Endothelial cell of umbilical vein (primary cell): ENCODE data around the gene CCDC88B. TPM values are rescaled to one million over a fixed set of nuclear protein-coding genes. Genes with fewer than 3 reads are reported as not detected.

Experiments used
- BruUV-seq: library from RNA; stranded (reverse); fragments of 400-500 nt; replicated peaks from 2 replicates; lab custom pipeline; 2021; lab: Mats Ljungman, UMichigan
- CTCF ChIA-PET: fragments of 300-600, 350-600 bp; sonication (Branson Sonifier 250); formaldehyde crosslinking; loops from one replicate; lab custom pipeline; 2021; ENCODE audit warnings: antibody characterized with exemption, inconsistent platforms; lab: Charles Lee
- POLR2A ChIA-PET: fragments of 300-600, 350-600 bp; sonication (Branson Sonifier 250); formaldehyde crosslinking; loops from one replicate; lab custom pipeline; 2021; ENCODE audit warnings: antibody characterized with exemption, inconsistent platforms; lab: Charles Lee
- DNase-seq: peaks from one replicate; pipeline ENCODE4 v3.0.0-alpha.2; 2011; ENCODE audit warnings: low read depth, low spot score
- FAIRE-seq: peaks from 2 replicates; lab custom pipeline; 2011; peaks lifted over from hg19 to GRCh38; lab: Jason Lieb, UNC
- H2AFZ ChIP-seq: 2 replicates; pipeline ENCODE4 v1.6.0; 2012; ENCODE audit warnings: low read depth, low read length, control low read depth, inconsistent platforms
- H3K27ac ChIP-seq: 2 replicates; pipeline ENCODE4 v1.5.1; 2011; ENCODE audit warnings: low read depth, mild to moderate bottlenecking, control low read depth, low read length, moderate library complexity; ENCODE audit not compliant: insufficient read depth
- H3K27me3 ChIP-seq, 2 experiments: 2 replicates each; pipeline versions ENCODE4 v1.6.0 to v1.6.1; 2011; ENCODE audit warnings: low read length in 2 of 2, mixed read lengths in 1 of 2; ENCODE audit not compliant: control insufficient read depth in 2 of 2, insufficient read depth in 2 of 2
- H3K36me3 ChIP-seq, 2 experiments: 2 replicates in 1 of 2; 3 replicates in 1 of 2; pipeline ENCODE4 v1.5.1; 2011; ENCODE audit warnings: low read length in 2 of 2, mild to moderate bottlenecking in 1 of 2, moderate library complexity in 1 of 2; ENCODE audit not compliant: control insufficient read depth in 2 of 2, insufficient read depth in 2 of 2; ENCODE audit errors: extremely low read depth in 1 of 2
- H3K4me1 ChIP-seq: 3 replicates; pipeline ENCODE4 v1.5.1; 2011; ENCODE audit warnings: mild to moderate bottlenecking, low read length; ENCODE audit not compliant: control insufficient read depth, insufficient read depth; ENCODE audit errors: extremely low read depth
- H3K4me2 ChIP-seq: 2 replicates; pipeline ENCODE4 v1.6.1; 2011; ENCODE audit warnings: low read length, control low read depth, mixed read lengths; ENCODE audit not compliant: insufficient read depth
- H3K4me3 ChIP-seq, 3 experiments: fragments of 200-600 bp in 1 of 3; sonication (generic), shearing (Covaris generic) in 1 of 3; replicated peaks in 1 of 3; 2 replicates each; pipeline ENCODE4 v1.5.1; 2011 to 2016; ENCODE audit warnings: control low read depth in 3 of 3, low read length in 3 of 3, mild to moderate bottlenecking in 2 of 3, inconsistent platforms in 1 of 3, low read depth in 1 of 3, moderate library complexity in 1 of 3; ENCODE audit not compliant: insufficient read depth in 1 of 3
- H3K79me2 ChIP-seq: 2 replicates; pipeline ENCODE4 v1.6.0; 2012; ENCODE audit warnings: low read length, inconsistent platforms; ENCODE audit not compliant: control insufficient read depth, insufficient read depth
- H3K9ac ChIP-seq: replicated peaks from 2 replicates; pipeline ENCODE3; 2011; ENCODE audit warnings: low read length, control low read depth; ENCODE audit not compliant: insufficient read depth; ENCODE audit errors: extremely low read depth
- H3K9me1 ChIP-seq: replicated peaks from 3 replicates; pipeline ENCODE4 v1.6.0; 2011; ENCODE audit warnings: mild to moderate bottlenecking, low read length; ENCODE audit not compliant: control insufficient read depth, insufficient read depth; ENCODE audit errors: extremely low read depth
- H3K9me3 ChIP-seq: replicated peaks from 2 replicates; pipeline ENCODE4 v1.5.1; 2012; ENCODE audit warnings: low read length, inconsistent platforms; ENCODE audit not compliant: control insufficient read depth, insufficient read depth
- H4K20me1 ChIP-seq: replicated peaks from 2 replicates; pipeline ENCODE3; 2011; ENCODE audit warnings: mild to moderate bottlenecking, low read length; ENCODE audit not compliant: control insufficient read depth, insufficient read depth; ENCODE audit errors: extremely low read depth
- CTCF ChIP-seq, 2 donors: IDR thresholded peaks; 1 replicate in 1 of 2; 2 replicates in 1 of 2; pipeline ENCODE4 v1.5.1; 2011; ENCODE audit warnings: low read length in 2 of 2, mild to moderate bottlenecking in 2 of 2, moderate library complexity in 2 of 2, control low read depth in 1 of 2, inconsistent platforms in 1 of 2, low read depth in 1 of 2; ENCODE audit not compliant: insufficient read depth in 1 of 2; ENCODE audit errors: extremely low read depth in 1 of 2
- EZH2 ChIP-seq: IDR thresholded peaks from 2 replicates; pipeline ENCODE4 v1.6.1; 2012; ENCODE audit warnings: borderline replicate concordance, low read depth, mild to moderate bottlenecking, moderate library complexity, low read length, inconsistent platforms; ENCODE audit not compliant: severe bottlenecking
- FOS ChIP-seq: IDR thresholded peaks from 2 replicates; pipeline ENCODE4 v1.6.1; 2011; ENCODE audit warnings: mild to moderate bottlenecking, low read length, moderate library complexity, borderline replicate concordance; ENCODE audit not compliant: insufficient read depth
- GATA2 ChIP-seq: IDR thresholded peaks from 2 replicates; pipeline ENCODE4 v1.7.0; 2011; ENCODE audit warnings: low read depth, mild to moderate bottlenecking, moderate library complexity, mixed read lengths, low read length; ENCODE audit not compliant: insufficient read length, insufficient read depth
- JUN ChIP-seq: IDR thresholded peaks from 2 replicates; pipeline ENCODE4 v1.6.1; 2011; ENCODE audit warnings: borderline replicate concordance, low read depth; ENCODE audit not compliant: insufficient read length, insufficient read depth
- MAX ChIP-seq: IDR thresholded peaks from 2 replicates; pipeline ENCODE4 v1.6.1; 2011; ENCODE audit not compliant: insufficient read depth, insufficient read length
- MYC ChIP-seq: IDR thresholded peaks from one replicate; pipeline ENCODE4 v1.6.1; 2011; ENCODE audit warnings: mild to moderate bottlenecking, low read depth, low read length
- POLR2A ChIP-seq: IDR thresholded peaks from 2 replicates; pipeline ENCODE4 v1.6.1; 2012; ENCODE audit warnings: low read depth, mild to moderate bottlenecking, control low read depth, low read length
- POLR2AphosphoS5 ChIP-seq: IDR thresholded peaks from 2 replicates; pipeline ENCODE4 v1.6.1; 2012; ENCODE audit warnings: low read depth, mild to moderate bottlenecking, control low read depth, low read length, moderate library complexity; ENCODE audit not compliant: insufficient read depth
- dilution Hi-C: fragments of 300-500 bp; cut with MboI; formaldehyde crosslinking; loops from one replicate; pipeline ENCODE4 v1.15.0; 2019; ENCODE audit warnings: low sequenced_read_pairs; ENCODE audit not compliant: extremely low pct_ligation_motif_present
- intact Hi-C: fragments of 100-400 bp; cut with micrococcal nuclease; formaldehyde crosslinking; loops from one replicate; pipeline ENCODE4 v1.10.0; 2022
- polyA plus RNA-seq, 4 experiments: library from polyadenylated mRNA; depleted of rRNA in 3 of 4; stranded (reverse) in 3 of 4; unstranded in 1 of 4; fragments of >200 nt; gene quantifications; 2 replicates each; pipeline versions ENCODE4 v1.2.1 to v1.2.3, GENCODE V29; 2011 to 2012; ENCODE audit warnings: missing spikeins in 1 of 4
- total RNA-seq: library from RNA; stranded (reverse); gene quantifications from 2 replicates; pipeline ENCODE4 v1.2.3, GENCODE V29; 2021

CCDC88B gene
- total and polyA plus RNA-seq, 2 donors (not counting 3 experiments of a cell fraction or from before 2014, with no cell fraction given) = 1.8 to 2.7 TPM

- CTCF ChIA-PET = no interaction called here
- no peaks in the 10 kb centered on the region for H3K9me3 ChIP-seq
- no peaks in the 10 kb centered on the region for H3K4me1 ChIP-seq
- H3K4me3 ChIP-seq = no peak overlapping the region
- POLR2A ChIA-PET = no interaction called here
- no peak overlapping the region for H3K9ac ChIP-seq
- H3K79me2 ChIP-seq = no peaks in the 10 kb centered on the region
- no peak overlapping the region for H2AFZ ChIP-seq
- H3K4me2 ChIP-seq = no peak overlapping the region
- intact Hi-C loops = no loop called here
- TF ChIP-seq JUN (no peak), EZH2 (no peak), FOS (no peak), MYC (no peak), GATA2 (no peak), CTCF (IDR thresholded peaks at IDR 0.05; ENCODE audit: extremely low read depth in 1 of 2, insufficient read depth in 1 of 2, low read depth in 1 of 2, low read length in 2 of 2) (no peak), POLR2AphosphoS5 (no peak), POLR2A (no peak), MAX (no peak)
- H3K9me1 ChIP-seq = no peaks in the 10 kb centered on the region
- H3K27me3 ChIP-seq = no peaks in the 10 kb centered on the region
- FAIRE-seq (no peak), DNase-seq (no peak)
- no peak overlapping the region for H3K27ac ChIP-seq
- no TSS peak for BruUV-seq
- H4K20me1 ChIP-seq = no peaks in the 10 kb centered on the region
- peaks cover 0 to 23% of the 10 kb centered on the region in 2 experiments for H3K36me3 ChIP-seq
- dilution Hi-C loops = no loop called here
Observed at GRCh38 chr11:64368673-64369074, 28.7 kb downstream of the CCDC88B start.
